Transverse colon (tissue), 4 donors: Measurements from ENCODE around the gene IL1RL1.

Experiments
- POLR2A ChIP-seq: fragments of 450-650 bp; IDR thresholded peaks from one replicate; pipeline ENCODE4 v1.6.1; 2016; ENCODE audit warnings: antibody characterized with exemption, mild to moderate bottlenecking, moderate library complexity
- POLR2AphosphoS5 ChIP-seq, 3 donors: sonication (generic); formaldehyde crosslinking; IDR thresholded peaks; one replicate each; pipeline ENCODE4 v1.6.1; 2016; ENCODE audit warnings: antibody characterized with exemption in 3 of 3
- TF ChIP-seq, protein P1 (sequence below), 5 experiments: fragments of 200-600 bp in 3 of 5; fragments of 450-650 bp in 2 of 5; sonication (generic) in 3 of 5; IDR thresholded peaks; 1 replicate in 2 of 5; 2 replicates in 3 of 5; pipeline ENCODE4 v1.5.1; 2016 to 2017; ENCODE audit warnings: antibody characterized with exemption in 5 of 5, inconsistent platforms in 3 of 5, mild to moderate bottlenecking in 2 of 5, moderate library complexity in 1 of 5

- TF ChIP-seq POLR2A: no peak
- TF ChIP-seq, protein P1, sequence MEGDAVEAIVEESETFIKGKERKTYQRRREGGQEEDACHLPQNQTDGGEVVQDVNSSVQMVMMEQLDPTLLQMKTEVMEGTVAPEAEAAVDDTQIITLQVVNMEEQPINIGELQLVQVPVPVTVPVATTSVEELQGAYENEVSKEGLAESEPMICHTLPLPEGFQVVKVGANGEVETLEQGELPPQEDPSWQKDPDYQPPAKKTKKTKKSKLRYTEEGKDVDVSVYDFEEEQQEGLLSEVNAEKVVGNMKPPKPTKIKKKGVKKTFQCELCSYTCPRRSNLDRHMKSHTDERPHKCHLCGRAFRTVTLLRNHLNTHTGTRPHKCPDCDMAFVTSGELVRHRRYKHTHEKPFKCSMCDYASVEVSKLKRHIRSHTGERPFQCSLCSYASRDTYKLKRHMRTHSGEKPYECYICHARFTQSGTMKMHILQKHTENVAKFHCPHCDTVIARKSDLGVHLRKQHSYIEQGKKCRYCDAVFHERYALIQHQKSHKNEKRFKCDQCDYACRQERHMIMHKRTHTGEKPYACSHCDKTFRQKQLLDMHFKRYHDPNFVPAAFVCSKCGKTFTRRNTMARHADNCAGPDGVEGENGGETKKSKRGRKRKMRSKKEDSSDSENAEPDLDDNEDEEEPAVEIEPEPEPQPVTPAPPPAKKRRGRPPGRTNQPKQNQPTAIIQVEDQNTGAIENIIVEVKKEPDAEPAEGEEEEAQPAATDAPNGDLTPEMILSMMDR (IDR thresholded peaks at IDR 0.05): no peak
- TF ChIP-seq POLR2AphosphoS5 (IDR thresholded peaks at IDR 0.05): no peak
These were observed 43.6 kb upstream of the IL1RL1 start for GRCh38 chr2:102267774-102268173.
